Osteocyte (in vitro differentiated cells): ENCODE results near the gene ERBB3. TPM values are rescaled to one million over a fixed set of nuclear protein-coding genes. Genes with fewer than 3 reads are reported as not detected.

Experiments
- DNase-seq: peaks from one replicate; pipeline ENCODE4 v3.0.0; 2021; ENCODE audit warnings: mixed read lengths; ENCODE audit not compliant: unreplicated experiment; ENCODE audit errors: extremely low spot score
- H3K27ac Mint-ChIP-seq: one replicate; pipeline ENCODE4 v1.8.0; 2021; ENCODE audit warnings: mild to moderate bottlenecking, mixed read lengths; ENCODE audit not compliant: unreplicated experiment
- H3K27me3 Mint-ChIP-seq: one replicate; pipeline ENCODE4 v1.8.0; 2021; ENCODE audit warnings: mixed read lengths; ENCODE audit not compliant: unreplicated experiment
- H3K36me3 Mint-ChIP-seq: one replicate; pipeline ENCODE4 v1.8.0; 2021; ENCODE audit warnings: mixed read lengths; ENCODE audit not compliant: unreplicated experiment
- H3K4me1 Mint-ChIP-seq: one replicate; pipeline ENCODE4 v1.8.0; 2021; ENCODE audit warnings: mixed read lengths; ENCODE audit not compliant: unreplicated experiment
- H3K4me3 Mint-ChIP-seq: one replicate; pipeline ENCODE4 v1.8.0; 2021; ENCODE audit warnings: mild to moderate bottlenecking, moderate library complexity, mixed read lengths; ENCODE audit not compliant: unreplicated experiment
- H3K9me3 Mint-ChIP-seq: one replicate; pipeline ENCODE4 v1.8.0; 2021; ENCODE audit warnings: mixed read lengths; ENCODE audit not compliant: unreplicated experiment
- CTCF ChIP-seq: fragments of 200-600 bp; sonication (generic); IDR thresholded peaks from 2 replicates; pipeline ENCODE4 v1.5.0; 2021; ENCODE audit warnings: antibody characterized with exemption, mild to moderate bottlenecking, moderate library complexity
- total RNA-seq: library from RNA; stranded (reverse); gene quantifications from 2 replicates; pipeline ENCODE4 v1.2.1, GENCODE V29; 2021

ERBB3 gene
- total RNA-seq, 1 donor from 2014 or later = 1.2 TPM

GRCh38 chr12:56121204-56121870 is 41.4 kb downstream of the ERBB3 start:
- Mint-ChIP-seq H3K9me3 (no peaks in the 10 kb centered on the region), H3K4me1 (peaks cover 33% of the 10 kb centered on the region), H3K27me3 (no peaks in the 10 kb centered on the region), H3K27ac (peak overlapping the region; percentile 9), H3K4me3 (no peak overlapping the region), H3K36me3 (peaks cover 21% of the 10 kb centered on the region)
- no peak for DNase-seq
- no peak for TF ChIP-seq CTCF

GRCh38 chr12:56122637-56123036 is 42.7 kb downstream of the ERBB3 start:
- Mint-ChIP-seq H3K4me3 (no peak overlapping the region), H3K4me1 (peaks cover 38% of the 10 kb centered on the region), H3K27ac (no peak overlapping the region), H3K9me3 (no peaks in the 10 kb centered on the region), H3K27me3 (no peaks in the 10 kb centered on the region), H3K36me3 (peaks cover 12% of the 10 kb centered on the region)
- TF ChIP-seq CTCF = no peak
- DNase-seq = no peak

- Mint-ChIP-seq H3K36me3 (peaks cover 9% of the 10 kb centered on the region), H3K4me1 (peaks cover 29% of the 10 kb centered on the region), H3K9me3 (no peaks in the 10 kb centered on the region), H3K4me3 (no peak overlapping the region), H3K27ac (peak overlapping the region; percentile 21), H3K27me3 (no peaks in the 10 kb centered on the region)
- TF ChIP-seq CTCF = no peak
- DNase-seq = no peak
These were observed 44.2 kb downstream of the ERBB3 start for GRCh38 chr12:56124133-56124532.

GRCh38 chr12:56126732-56127239 is 46.8 kb downstream of the ERBB3 start:
- DNase-seq = no peak
- Mint-ChIP-seq H3K4me1 (peaks cover 36% of the 10 kb centered on the region), H3K27ac (peak overlapping the region; percentile 90)

More at GRCh38 chr12:56126732-56127239, 46.8 kb downstream of the ERBB3 start:
- no peaks in the 10 kb centered on the region for H3K27me3 Mint-ChIP-seq
- no peak for TF ChIP-seq CTCF
- peak overlapping the region; percentile 98 for H3K4me3 Mint-ChIP-seq
- peaks cover 8% of the 10 kb centered on the region for H3K36me3 Mint-ChIP-seq
- no peaks in the 10 kb centered on the region for H3K9me3 Mint-ChIP-seq
